ENCODE results near the gene NUP93. TPM values are rescaled to one million over a fixed set of nuclear protein-coding genes. Genes with fewer than 3 reads are reported as not detected.

The NUP93 gene
- total and polyA plus RNA-seq, 10 donors = 29.2 to 102 (median 56.6) TPM

- Histone ChIP-seq H3K27me3 (replicated peaks in 1 of 7) (no peaks in the 10 kb centered on the region), H3K4me3 (no peak overlapping the region), H3K36me3 (no peaks in the 10 kb centered on the region), H3K4me1 (peaks cover 0 to 37% (median 9%) of the 10 kb centered on the region in 6 donors), H3K27ac (no peak overlapping the region), H3K9me3 (no peaks in the 10 kb centered on the region)
- no peak for DNase-seq
- TF ChIP-seq, protein P1, sequence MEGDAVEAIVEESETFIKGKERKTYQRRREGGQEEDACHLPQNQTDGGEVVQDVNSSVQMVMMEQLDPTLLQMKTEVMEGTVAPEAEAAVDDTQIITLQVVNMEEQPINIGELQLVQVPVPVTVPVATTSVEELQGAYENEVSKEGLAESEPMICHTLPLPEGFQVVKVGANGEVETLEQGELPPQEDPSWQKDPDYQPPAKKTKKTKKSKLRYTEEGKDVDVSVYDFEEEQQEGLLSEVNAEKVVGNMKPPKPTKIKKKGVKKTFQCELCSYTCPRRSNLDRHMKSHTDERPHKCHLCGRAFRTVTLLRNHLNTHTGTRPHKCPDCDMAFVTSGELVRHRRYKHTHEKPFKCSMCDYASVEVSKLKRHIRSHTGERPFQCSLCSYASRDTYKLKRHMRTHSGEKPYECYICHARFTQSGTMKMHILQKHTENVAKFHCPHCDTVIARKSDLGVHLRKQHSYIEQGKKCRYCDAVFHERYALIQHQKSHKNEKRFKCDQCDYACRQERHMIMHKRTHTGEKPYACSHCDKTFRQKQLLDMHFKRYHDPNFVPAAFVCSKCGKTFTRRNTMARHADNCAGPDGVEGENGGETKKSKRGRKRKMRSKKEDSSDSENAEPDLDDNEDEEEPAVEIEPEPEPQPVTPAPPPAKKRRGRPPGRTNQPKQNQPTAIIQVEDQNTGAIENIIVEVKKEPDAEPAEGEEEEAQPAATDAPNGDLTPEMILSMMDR (IDR thresholded peaks at IDR 0.05 in 8 of 11, conservative IDR thresholded peaks at IDR 0.05 in 3 of 11) = no peak
- TF ChIP-seq POLR2A (IDR thresholded peaks at IDR 0.05) = no peak
- WGBS, 5 donors = 89 to 95% (median 93%) methylated on average over 5 of the region's 5 CpGs
- intact Hi-C loops (cut with DNase I; ENCODE audit: low total_unique reads) = no loop called here
Measured at GRCh38 chr16:56777482-56777881, 47.6 kb downstream of the NUP93 start.

DNA sequence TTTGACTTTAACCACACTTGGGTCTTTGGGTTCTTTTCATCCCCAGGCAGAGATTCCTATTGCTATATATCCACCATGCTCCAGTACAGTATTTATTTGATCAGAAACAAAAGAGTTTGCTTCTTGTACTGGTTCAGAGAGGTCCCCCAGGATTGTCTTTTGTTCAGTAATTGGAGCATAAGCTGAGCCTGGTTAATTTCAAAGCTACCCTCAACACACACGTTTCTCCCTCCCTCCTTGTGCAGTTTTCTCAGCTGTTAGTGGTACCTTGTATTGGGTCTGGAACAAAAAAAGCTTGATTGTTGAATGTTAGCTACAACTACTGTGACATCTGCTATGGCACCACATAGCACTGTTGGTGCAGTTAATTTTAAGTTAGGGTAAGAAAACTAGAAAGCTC is 50.0 kb downstream of the NUP93 start:
- DNase-seq = no peak
- no peak overlapping the region for H3K4me3 ChIP-seq
- intact Hi-C loops (cut with DNase I; ENCODE audit: low total_unique reads) = no loop called here
- H3K27me3 ChIP-seq (replicated peaks in 1 of 7) = no peaks in the 10 kb centered on the region
- H3K36me3 ChIP-seq = no peaks in the 10 kb centered on the region
- no peak overlapping the region for H3K27ac ChIP-seq
- no peaks in the 10 kb centered on the region for H3K9me3 ChIP-seq
- 58 to 72% (median 65%) methylated on average over 1 of the region's 1 CpG for WGBS, 5 donors
- H3K4me1 ChIP-seq = peaks cover 0 to 32% (median 9%) of the 10 kb centered on the region in 6 donors
- TF ChIP-seq POLR2AphosphoS5 (IDR thresholded peaks at IDR 0.05) (no peak), POLR2A (IDR thresholded peaks at IDR 0.05) (no peak)
- TF ChIP-seq, protein P1 (IDR thresholded peaks at IDR 0.05 in 8 of 11, conservative IDR thresholded peaks at IDR 0.05 in 3 of 11) = no peak

DNA sequence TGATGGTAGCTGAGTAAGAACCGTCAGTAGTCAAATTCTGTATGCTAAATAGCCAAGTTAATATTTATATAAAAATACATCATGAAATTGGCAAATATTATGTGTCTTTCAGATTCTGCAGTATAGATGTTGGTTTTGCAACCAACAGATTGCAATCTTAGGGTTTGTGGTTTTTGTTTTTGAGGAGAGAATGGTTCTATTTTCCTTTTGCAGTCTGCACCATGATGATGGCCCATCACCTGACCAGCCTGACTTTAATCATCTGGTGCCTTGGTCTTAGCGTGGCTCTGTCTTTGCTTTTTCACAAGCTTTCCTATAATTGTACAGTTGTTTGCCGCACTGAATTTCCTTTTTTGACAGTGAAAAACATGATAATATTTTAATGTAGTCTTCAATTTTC is 50.7 kb downstream of the NUP93 start:
- no peak for DNase-seq
- Histone ChIP-seq H3K9me3 (no peaks in the 10 kb centered on the region), H3K27me3 (replicated peaks in 1 of 7) (no peaks in the 10 kb centered on the region), H3K4me1 (peaks cover 0 to 32% (median 9%) of the 10 kb centered on the region in 6 donors), H3K27ac (no peak overlapping the region), H3K36me3 (no peaks in the 10 kb centered on the region), H3K4me3 (no peak overlapping the region)
- intact Hi-C loops (cut with DNase I; ENCODE audit: low total_unique reads) = no loop called here
- 65 to 81% (median 72%) methylated on average over 3 of the region's 3 CpGs for WGBS, 5 donors
- TF ChIP-seq POLR2AphosphoS5 (IDR thresholded peaks at IDR 0.05) = no peak
- no peak for TF ChIP-seq POLR2A (IDR thresholded peaks at IDR 0.05)
- TF ChIP-seq, protein P1 (IDR thresholded peaks at IDR 0.05 in 8 of 11, conservative IDR thresholded peaks at IDR 0.05 in 3 of 11) = no peak

GRCh38 chr16:56781528-56781961 is 51.6 kb downstream of the NUP93 start:
- no peak for DNase-seq
- 78 to 93% (median 86%) methylated on average over 6 of the region's 6 CpGs for WGBS, 5 donors
- intact Hi-C loops (cut with DNase I; ENCODE audit: low total_unique reads) = no loop called here
- Histone ChIP-seq H3K36me3 (no peaks in the 10 kb centered on the region), H3K9me3 (no peaks in the 10 kb centered on the region), H3K27me3 (replicated peaks in 1 of 7) (no peaks in the 10 kb centered on the region), H3K4me1 (peaks cover 0 to 28% (median 6%) of the 10 kb centered on the region in 6 donors), H3K4me3 (peak overlapping the region in 3 of 8 donors; percentile 2 to 18 (median 7)), H3K27ac (no peak overlapping the region)
- TF ChIP-seq POLR2AphosphoS5 (IDR thresholded peaks at IDR 0.05) (no peak), POLR2A (IDR thresholded peaks at IDR 0.05) (no peak)
- TF ChIP-seq, protein P1 (IDR thresholded peaks at IDR 0.05 in 8 of 11, conservative IDR thresholded peaks at IDR 0.05 in 3 of 11) = no peak

Data from spleen (tissue), 11 donors.